GM12891 (cell line): ENCODE data around the gene SHISA6.

Experiments
- PAX5 ChIP-seq: IDR thresholded peaks from 2 replicates; pipeline ENCODE4 v1.6.1; 2011; ENCODE audit warnings: low read length, moderate library complexity, mild to moderate bottlenecking; ENCODE audit not compliant: insufficient read depth, severe bottlenecking
- POLR2A ChIP-seq: IDR thresholded peaks from 2 replicates; pipeline ENCODE4 v1.6.1; 2011; ENCODE audit warnings: low read depth, low read length, control low read depth
- POLR2AphosphoS5 ChIP-seq: IDR thresholded peaks from 2 replicates; pipeline ENCODE4 v1.6.1; 2011; ENCODE audit warnings: low read depth, low read length, control low read depth
- SPI1 ChIP-seq: IDR thresholded peaks from 2 replicates; pipeline ENCODE4 v1.6.1; 2011; ENCODE audit warnings: low read depth, low read length, control low read depth

GRCh38 chr17:11495613-11496012, 254.6 kb downstream of the SHISA6 start:
- TF ChIP-seq POLR2AphosphoS5 = no peak
- no peak for TF ChIP-seq POLR2A
- no peak for TF ChIP-seq PAX5
- TF ChIP-seq SPI1 = no peak
